Mesenchymal stem cell (in vitro differentiated cells and primary cell): ENCODE results near the gene SLC16A4.
A peak's percentile ranks its signal among the peaks of the same experiment; 100 is the strongest.

ENCODE experiments used
- DNase-seq: peaks from one replicate; pipeline ENCODE4 v3.0.0-alpha.2; 2013
- H2AFZ ChIP-seq: one replicate; pipeline ENCODE4 v1.6.1; 2013; ENCODE audit warnings: low read depth, mild to moderate bottlenecking, control low read depth, inconsistent platforms, low read length, moderate library complexity
- H2AK5ac ChIP-seq: 2 replicates; pipeline ENCODE4 v1.6.1; 2013; ENCODE audit warnings: low read length, moderate library complexity, mild to moderate bottlenecking, inconsistent platforms; ENCODE audit not compliant: severe bottlenecking
- H2BK120ac ChIP-seq: one replicate; pipeline ENCODE4 v1.6.1; 2013; ENCODE audit warnings: low read depth, mild to moderate bottlenecking, inconsistent platforms, low read length, moderate library complexity
- H2BK12ac ChIP-seq, 2 experiments: one replicate each; pipeline ENCODE4 v1.6.1; 2013; ENCODE audit warnings: inconsistent platforms in 2 of 2, low read length in 2 of 2, mild to moderate bottlenecking in 2 of 2, moderate library complexity in 2 of 2, control low read depth in 1 of 2
- H2BK15ac ChIP-seq: one replicate; pipeline ENCODE4 v1.6.1; 2013; ENCODE audit warnings: mild to moderate bottlenecking, low read depth, inconsistent platforms; ENCODE audit not compliant: poor library complexity, severe bottlenecking
- H2BK5ac ChIP-seq: 2 replicates; pipeline ENCODE4 v1.6.1; 2013; ENCODE audit warnings: low read depth, mild to moderate bottlenecking, low read length, control low read depth, inconsistent platforms; ENCODE audit not compliant: poor library complexity, severe bottlenecking
- H3K14ac ChIP-seq, 2 experiments: one replicate each; pipeline ENCODE4 v1.6.1; 2013; ENCODE audit warnings: inconsistent platforms in 2 of 2, low read length in 2 of 2, control low read depth in 1 of 2, mild to moderate bottlenecking in 1 of 2, moderate library complexity in 1 of 2
- H3K18ac ChIP-seq, 2 experiments: one replicate each; pipeline ENCODE4 v1.6.1; 2013; ENCODE audit warnings: inconsistent platforms in 2 of 2, low read length in 2 of 2, control low read depth in 1 of 2, low read depth in 1 of 2, mild to moderate bottlenecking in 1 of 2
- H3K23ac ChIP-seq, 2 experiments: one replicate each; pipeline ENCODE4 v1.6.1; 2013; ENCODE audit warnings: inconsistent platforms in 2 of 2, low read length in 2 of 2, mild to moderate bottlenecking in 2 of 2, moderate library complexity in 2 of 2, control low read depth in 1 of 2
- H3K27ac ChIP-seq: 2 replicates; pipeline ENCODE4 v1.5.1; 2013; ENCODE audit warnings: mild to moderate bottlenecking, moderate library complexity, low read length, control low read depth, inconsistent platforms; ENCODE audit not compliant: poor library complexity, severe bottlenecking
- H3K27me3 ChIP-seq, 2 experiments: 2 replicates each; pipeline versions ENCODE4 v1.6.1 to v1.7.0; 2013; ENCODE audit warnings: low read length in 2 of 2, mild to moderate bottlenecking in 2 of 2, moderate library complexity in 2 of 2, control low read depth in 1 of 2, inconsistent platforms in 1 of 2; ENCODE audit not compliant: control insufficient read depth in 1 of 2, insufficient read depth in 1 of 2
- H3K36me3 ChIP-seq, 2 experiments: 2 replicates each; pipeline versions ENCODE4 v1.6.1 to v1.7.0; 2013; ENCODE audit warnings: low read length in 2 of 2, control low read depth in 1 of 2, inconsistent platforms in 1 of 2, low read depth in 1 of 2, mild to moderate bottlenecking in 1 of 2; ENCODE audit not compliant: insufficient read depth in 2 of 2, control insufficient read depth in 1 of 2
- H3K4ac ChIP-seq, 2 experiments: one replicate each; pipeline ENCODE4 v1.6.1; 2013; ENCODE audit warnings: inconsistent platforms in 2 of 2, low read length in 2 of 2, mild to moderate bottlenecking in 2 of 2, moderate library complexity in 2 of 2, control low read depth in 1 of 2, low read depth in 1 of 2
- H3K4me1 ChIP-seq: 2 replicates; pipeline ENCODE4 v1.6.1; 2013; ENCODE audit warnings: low read depth, low read length, control low read depth; ENCODE audit not compliant: control insufficient read depth, insufficient read depth
- H3K4me2 ChIP-seq: 2 replicates; pipeline ENCODE4 v1.6.1; 2013; ENCODE audit warnings: low read length, mild to moderate bottlenecking, inconsistent platforms; ENCODE audit not compliant: poor library complexity, severe bottlenecking
- H3K4me3 ChIP-seq, 2 experiments: 2 replicates each; pipeline versions ENCODE4 v1.5.1 to v1.7.0; 2013; ENCODE audit warnings: low read length in 2 of 2, mild to moderate bottlenecking in 2 of 2, control low read depth in 1 of 2, low read depth in 1 of 2; ENCODE audit not compliant: insufficient read depth in 1 of 2
- H3K79me1 ChIP-seq: replicated peaks from 2 replicates; pipeline ENCODE4 v1.6.1; 2013; ENCODE audit warnings: mild to moderate bottlenecking, control low read depth, low read length, inconsistent platforms; ENCODE audit not compliant: poor library complexity, severe bottlenecking
- H3K9ac ChIP-seq: 2 replicates; pipeline ENCODE4 v1.7.0; 2013; ENCODE audit warnings: mild to moderate bottlenecking, low read length, moderate library complexity
- H3K9me3 ChIP-seq: 2 replicates; pipeline ENCODE4 v1.7.0; 2013; ENCODE audit warnings: mild to moderate bottlenecking, low read length; ENCODE audit not compliant: control insufficient read depth
- H4K8ac ChIP-seq: one replicate; pipeline ENCODE4 v1.6.1; 2013; ENCODE audit warnings: inconsistent platforms, mild to moderate bottlenecking, low read length, moderate library complexity
- H4K91ac ChIP-seq: one replicate; pipeline ENCODE4 v1.6.1; 2013; ENCODE audit warnings: mild to moderate bottlenecking, low read length, inconsistent platforms
- WGBS: methylation state at CpG from one replicate; pipeline ENCODE4 v1.1.7; 2013; ENCODE audit warnings: mixed read lengths; 5-methylcytosine and 5-hydroxymethylcytosine counted together

SLC16A4 gene

GRCh38 chr1:110346690-110347089 lies 44.1 kb downstream of the SLC16A4 start:
- no peaks in the 10 kb centered on the region for H3K9me3 ChIP-seq
- no peak overlapping the region for H3K4me2 ChIP-seq
- H2BK5ac ChIP-seq, result no peak overlapping the region
- 81% methylated on average over 8 of the region's 9 CpGs for WGBS
- H3K4me1 ChIP-seq, result peaks cover 7% of the 10 kb centered on the region
- H3K18ac ChIP-seq, result no peak overlapping the region
- no peak overlapping the region for H4K91ac ChIP-seq
- no peak overlapping the region for H2BK12ac ChIP-seq
- H3K14ac ChIP-seq, result no peak overlapping the region
- no peak overlapping the region for H2AK5ac ChIP-seq
- H2BK15ac ChIP-seq, result no peak overlapping the region
- no peaks in the 10 kb centered on the region for H3K27me3 ChIP-seq
- H3K9ac ChIP-seq, result no peak overlapping the region
- no peak overlapping the region for H3K4ac ChIP-seq
- H4K8ac ChIP-seq, result no peak overlapping the region
- H3K4me3 ChIP-seq, result no peak overlapping the region
- H3K79me1 ChIP-seq, result no peaks in the 10 kb centered on the region
- no peak overlapping the region for H3K23ac ChIP-seq
- H2AFZ ChIP-seq, result no peak overlapping the region
- peaks cover 15 to 64% of the 10 kb centered on the region in 2 experiments for H3K36me3 ChIP-seq
- no peak overlapping the region for H2BK120ac ChIP-seq
- no peak overlapping the region for H3K27ac ChIP-seq
- DNase-seq, result no peak

- Histone ChIP-seq H3K4me3 (no peak overlapping the region), H3K27ac (no peak overlapping the region), H3K4me1 (peaks cover 19% of the 10 kb centered on the region), H3K27me3 (no peaks in the 10 kb centered on the region), H2BK15ac (no peak overlapping the region), H3K9ac (peak overlapping the region; percentile 6), H3K79me1 (no peaks in the 10 kb centered on the region), H3K4ac (no peak overlapping the region), H3K4me2 (no peak overlapping the region), H3K36me3 (peaks cover 27 to 71% of the 10 kb centered on the region in 2 experiments), H2BK120ac (no peak overlapping the region), H4K8ac (no peak overlapping the region), H2BK5ac (no peak overlapping the region), H2AK5ac (no peak overlapping the region), H3K23ac (no peak overlapping the region), H3K9me3 (no peaks in the 10 kb centered on the region), H3K14ac (no peak overlapping the region), H3K18ac (no peak overlapping the region), H4K91ac (no peak overlapping the region), H2AFZ (no peak overlapping the region), H2BK12ac (no peak overlapping the region)
- DNase-seq, result no peak
- WGBS, result over 99% methylated on average over 2 of the region's 3 CpGs
Measured at GRCh38 chr1:110345480-110345879, 45.3 kb downstream of the SLC16A4 start.

GRCh38 chr1:110344152-110344551 lies 46.7 kb downstream of the SLC16A4 start:
- Histone ChIP-seq H2BK5ac (no peak overlapping the region), H4K8ac (no peak overlapping the region), H3K79me1 (no peaks in the 10 kb centered on the region), H3K4me1 (peaks cover 22% of the 10 kb centered on the region), H3K4me3 (peak overlapping the region in 1 of 2 experiments; percentile 2), H2AK5ac (no peak overlapping the region), H3K36me3 (peaks cover 27 to 72% of the 10 kb centered on the region in 2 experiments), H2BK15ac (no peak overlapping the region), H3K4ac (no peak overlapping the region), H2BK120ac (no peak overlapping the region), H3K9ac (peak overlapping the region; percentile 70), H3K4me2 (no peak overlapping the region), H3K14ac (no peak overlapping the region), H3K23ac (no peak overlapping the region), H4K91ac (no peak overlapping the region), H3K27ac (no peak overlapping the region), H3K27me3 (no peaks in the 10 kb centered on the region), H3K9me3 (no peaks in the 10 kb centered on the region), H2BK12ac (no peak overlapping the region), H3K18ac (no peak overlapping the region), H2AFZ (no peak overlapping the region)
- no CpG with 5 or more reads among the region's 3 CpGs for WGBS
- no peak for DNase-seq

- DNase-seq, result no peak
- H3K4me2 ChIP-seq, result no peak overlapping the region
- WGBS, result 94% methylated on average over 2 of the region's 2 CpGs
- H2BK5ac ChIP-seq, result no peak overlapping the region
- H2BK120ac ChIP-seq, result no peak overlapping the region
- H3K4me3 ChIP-seq, result peak overlapping the region in 1 of 2 experiments; percentile 93
- no peaks in the 10 kb centered on the region for H3K9me3 ChIP-seq
- H2AFZ ChIP-seq, result no peak overlapping the region
- no peak overlapping the region for H3K27ac ChIP-seq
- no peak overlapping the region for H3K23ac ChIP-seq
- no peak overlapping the region for H3K14ac ChIP-seq
- H3K4me1 ChIP-seq, result peaks cover 22% of the 10 kb centered on the region
- H3K4ac ChIP-seq, result no peak overlapping the region
- no peaks in the 10 kb centered on the region for H3K79me1 ChIP-seq
- H2BK12ac ChIP-seq, result no peak overlapping the region
- H2BK15ac ChIP-seq, result no peak overlapping the region
- peaks cover 27 to 72% of the 10 kb centered on the region in 2 experiments for H3K36me3 ChIP-seq
- H3K27me3 ChIP-seq, result no peaks in the 10 kb centered on the region
- peak overlapping the region; percentile 70 for H3K9ac ChIP-seq
- no peak overlapping the region for H4K91ac ChIP-seq
- H4K8ac ChIP-seq, result no peak overlapping the region
- no peak overlapping the region for H3K18ac ChIP-seq
- no peak overlapping the region for H2AK5ac ChIP-seq
Measured at GRCh38 chr1:110343249-110343648, 47.6 kb downstream of the SLC16A4 start.
